GM12864 (cell line): ENCODE data around the gene SELPLG.
"Not testable (repeated sequence)": the region's sequence is repeated elsewhere in the genome, so short reads cannot be mapped to it uniquely, and the experiment has no call there.

Experiments used
- DNase-seq: peaks from one replicate; pipeline ENCODE4 v3.0.0-alpha.2; 2011; ENCODE audit warnings: low read depth
- H3K4me3 ChIP-seq: 2 replicates; pipeline ENCODE4 v1.5.1; 2011; ENCODE audit warnings: mild to moderate bottlenecking, low read depth, low read length, control low read depth
- CTCF ChIP-seq: IDR thresholded peaks from 2 replicates; pipeline ENCODE4 v1.5.1; 2011; ENCODE audit warnings: low read depth, mild to moderate bottlenecking, moderate library complexity, low read length, control low read depth, inconsistent platforms; ENCODE audit errors: missing control alignments

The SELPLG gene

GRCh38 chr12:108595711-108596647, 37.7 kb downstream of the SELPLG start:
- H3K4me3 ChIP-seq, result no peak overlapping the region
- TF ChIP-seq CTCF, result no peak
- DNase-seq, result no peak

GRCh38 chr12:108594960-108595710, 38.6 kb downstream of the SELPLG start:
- no peak for TF ChIP-seq CTCF
- no peak overlapping the region for H3K4me3 ChIP-seq
- no peak for DNase-seq

- DNase-seq, result no peak
- TF ChIP-seq CTCF, result no peak
- H3K4me3 ChIP-seq, result no peak overlapping the region
Observed at GRCh38 chr12:108594323-108594903, 39.3 kb downstream of the SELPLG start.

- no peak for DNase-seq
- no peak for TF ChIP-seq CTCF
- H3K4me3 ChIP-seq, result no peak overlapping the region
Observed at GRCh38 chr12:108592033-108592909, 41.4 kb downstream of the SELPLG start.

GRCh38 chr12:108591267-108591980, 42.3 kb downstream of the SELPLG start:
- TF ChIP-seq CTCF, result no peak
- DNase-seq, result no peak
- no peak overlapping the region for H3K4me3 ChIP-seq

- not testable (repeated sequence) for H3K4me3 ChIP-seq, DNase-seq
Observed at GRCh38 chr12:108590463-108590862, 43.2 kb downstream of the SELPLG start.
